Fibroblast of lung (primary cell): ENCODE results near the gene OAF. TPM values are rescaled to one million over a fixed set of nuclear protein-coding genes. Genes with fewer than 3 reads are reported as not detected.

Experiments
- DNase-seq, 2 donors: peaks; one replicate each; pipeline versions ENCODE4 v3.0.0 to v3.0.0-alpha.2; 2010; ENCODE audit warnings: low read depth in 2 of 2
- H2AFZ ChIP-seq: 2 replicates; pipeline ENCODE4 v1.5.1; 2012; ENCODE audit warnings: low read length, control low read depth, inconsistent platforms
- H3K27ac ChIP-seq: 2 replicates; pipeline ENCODE4 v1.5.1; 2011; ENCODE audit warnings: low read length, control low read depth; ENCODE audit not compliant: insufficient read depth
- H3K27me3 ChIP-seq: 2 replicates; pipeline ENCODE4 v1.5.1; 2011; ENCODE audit warnings: mild to moderate bottlenecking, low read length; ENCODE audit not compliant: control insufficient read depth, insufficient read depth
- H3K36me3 ChIP-seq: 2 replicates; pipeline ENCODE4 v1.5.1; 2011; ENCODE audit warnings: low read length; ENCODE audit not compliant: control insufficient read depth, insufficient read depth
- H3K4me1 ChIP-seq: 2 replicates; pipeline ENCODE4 v1.5.1; 2011; ENCODE audit warnings: low read length; ENCODE audit not compliant: control insufficient read depth, insufficient read depth; ENCODE audit errors: extremely low read depth
- H3K4me2 ChIP-seq: 2 replicates; pipeline ENCODE4 v1.5.1; 2011; ENCODE audit warnings: low read length, control low read depth; ENCODE audit not compliant: insufficient read depth; ENCODE audit errors: extremely low read depth
- H3K4me3 ChIP-seq, 4 experiments: fragments of 200-600 bp in 1 of 4; sonication (generic) in 1 of 4; replicated peaks in 1 of 4; 2 replicates each; pipeline ENCODE4 v1.5.1; 2011 to 2016; ENCODE audit warnings: low read length in 4 of 4, low read depth in 3 of 4, mild to moderate bottlenecking in 3 of 4, control low read depth in 2 of 4, inconsistent platforms in 1 of 4, mixed read lengths in 1 of 4; ENCODE audit not compliant: insufficient read depth in 1 of 4; ENCODE audit errors: control extremely low read depth in 1 of 4
- H3K79me2 ChIP-seq: 2 replicates; pipeline ENCODE4 v1.5.1; 2012; ENCODE audit warnings: mild to moderate bottlenecking, low read length, inconsistent platforms; ENCODE audit not compliant: control insufficient read depth, insufficient read depth
- H3K9ac ChIP-seq: 2 replicates; pipeline ENCODE4 v1.5.1; 2011; ENCODE audit warnings: mild to moderate bottlenecking, low read length, control low read depth; ENCODE audit not compliant: insufficient read depth
- H3K9me3 ChIP-seq: 2 replicates; pipeline ENCODE4 v1.5.1; 2012; ENCODE audit warnings: low read depth, low read length; ENCODE audit not compliant: control insufficient read depth, insufficient read depth
- H4K20me1 ChIP-seq: 2 replicates; pipeline ENCODE4 v1.5.1; 2011; ENCODE audit warnings: low read length; ENCODE audit not compliant: control insufficient read depth, insufficient read depth; ENCODE audit errors: extremely low read depth
- EZH2 ChIP-seq: IDR thresholded peaks from 2 replicates; pipeline ENCODE4 v1.5.1; 2012; ENCODE audit warnings: low read length, control low read depth, mild to moderate bottlenecking; ENCODE audit errors: missing control alignments
- polyA plus RNA-seq, 2 donors: library from polyadenylated mRNA; depleted of rRNA in 1 of 2; stranded (reverse) in 1 of 2; unstranded in 1 of 2; fragments of >200 nt; gene quantifications; 2 replicates each; pipeline ENCODE4 v1.2.1, GENCODE V29; 2011 to 2012; ENCODE audit warnings: missing spikeins in 1 of 2
- total RNA-seq: library from RNA; depleted of rRNA; stranded (reverse); fragments of >200 nt; gene quantifications from 2 replicates; pipeline ENCODE4 v1.2.1, GENCODE V29; 2014
- TF ChIP-seq, protein P1 (sequence below), 2 donors: IDR thresholded peaks in 1 of 2; conservative IDR thresholded peaks in 1 of 2; 1 replicate in 1 of 2; 2 replicates in 1 of 2; pipeline ENCODE4 v1.5.1; 2011 to 2012; ENCODE audit warnings: low read length in 2 of 2, control low read depth in 1 of 2, inconsistent platforms in 1 of 2, low read depth in 1 of 2, mild to moderate bottlenecking in 1 of 2

The OAF gene
- total and polyA plus RNA-seq, 2 donors (not counting 1 experiment from before 2014, with no cell fraction given) = 20.0 to 22.7 TPM

DNA sequence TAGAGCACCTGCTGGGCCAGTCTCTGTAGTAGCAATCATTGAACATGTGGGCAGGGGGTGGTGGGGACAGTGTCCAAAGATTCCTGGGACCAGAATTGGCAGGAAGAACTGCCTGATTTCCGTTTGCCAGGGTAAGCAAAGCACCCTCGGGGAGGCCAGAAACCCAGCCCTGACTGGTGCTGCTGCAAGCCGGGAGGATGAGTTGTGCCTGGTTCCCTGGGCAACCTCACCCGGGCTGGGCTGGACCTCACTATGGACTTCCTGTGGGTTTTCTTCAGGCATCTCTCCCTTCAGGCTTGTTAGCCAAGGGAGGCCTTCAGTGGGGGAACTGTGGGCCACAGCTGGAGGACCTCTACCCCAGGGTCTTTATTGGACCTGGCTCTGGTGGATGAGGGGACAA, 21.1 kb downstream of the OAF start:
- Histone ChIP-seq H3K79me2 (no peaks in the 10 kb centered on the region), H3K27ac (no peak overlapping the region), H2AFZ (no peak overlapping the region), H4K20me1 (no peaks in the 10 kb centered on the region), H3K27me3 (peaks cover 3% of the 10 kb centered on the region), H3K9me3 (no peaks in the 10 kb centered on the region), H3K36me3 (peaks cover 6% of the 10 kb centered on the region), H3K9ac (no peak overlapping the region), H3K4me3 (no peak overlapping the region), H3K4me2 (no peak overlapping the region), H3K4me1 (no peaks in the 10 kb centered on the region)
- peak in 1 of 2 donors; percentile 10 for DNase-seq
- no peak for TF ChIP-seq EZH2
- TF ChIP-seq, protein P1, sequence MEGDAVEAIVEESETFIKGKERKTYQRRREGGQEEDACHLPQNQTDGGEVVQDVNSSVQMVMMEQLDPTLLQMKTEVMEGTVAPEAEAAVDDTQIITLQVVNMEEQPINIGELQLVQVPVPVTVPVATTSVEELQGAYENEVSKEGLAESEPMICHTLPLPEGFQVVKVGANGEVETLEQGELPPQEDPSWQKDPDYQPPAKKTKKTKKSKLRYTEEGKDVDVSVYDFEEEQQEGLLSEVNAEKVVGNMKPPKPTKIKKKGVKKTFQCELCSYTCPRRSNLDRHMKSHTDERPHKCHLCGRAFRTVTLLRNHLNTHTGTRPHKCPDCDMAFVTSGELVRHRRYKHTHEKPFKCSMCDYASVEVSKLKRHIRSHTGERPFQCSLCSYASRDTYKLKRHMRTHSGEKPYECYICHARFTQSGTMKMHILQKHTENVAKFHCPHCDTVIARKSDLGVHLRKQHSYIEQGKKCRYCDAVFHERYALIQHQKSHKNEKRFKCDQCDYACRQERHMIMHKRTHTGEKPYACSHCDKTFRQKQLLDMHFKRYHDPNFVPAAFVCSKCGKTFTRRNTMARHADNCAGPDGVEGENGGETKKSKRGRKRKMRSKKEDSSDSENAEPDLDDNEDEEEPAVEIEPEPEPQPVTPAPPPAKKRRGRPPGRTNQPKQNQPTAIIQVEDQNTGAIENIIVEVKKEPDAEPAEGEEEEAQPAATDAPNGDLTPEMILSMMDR (conservative IDR thresholded peaks at IDR 0.05 in 1 of 2, IDR thresholded peaks at IDR 0.05 in 1 of 2; ENCODE audit: low read depth in 1 of 2, low read length in 2 of 2) = no peak

DNA sequence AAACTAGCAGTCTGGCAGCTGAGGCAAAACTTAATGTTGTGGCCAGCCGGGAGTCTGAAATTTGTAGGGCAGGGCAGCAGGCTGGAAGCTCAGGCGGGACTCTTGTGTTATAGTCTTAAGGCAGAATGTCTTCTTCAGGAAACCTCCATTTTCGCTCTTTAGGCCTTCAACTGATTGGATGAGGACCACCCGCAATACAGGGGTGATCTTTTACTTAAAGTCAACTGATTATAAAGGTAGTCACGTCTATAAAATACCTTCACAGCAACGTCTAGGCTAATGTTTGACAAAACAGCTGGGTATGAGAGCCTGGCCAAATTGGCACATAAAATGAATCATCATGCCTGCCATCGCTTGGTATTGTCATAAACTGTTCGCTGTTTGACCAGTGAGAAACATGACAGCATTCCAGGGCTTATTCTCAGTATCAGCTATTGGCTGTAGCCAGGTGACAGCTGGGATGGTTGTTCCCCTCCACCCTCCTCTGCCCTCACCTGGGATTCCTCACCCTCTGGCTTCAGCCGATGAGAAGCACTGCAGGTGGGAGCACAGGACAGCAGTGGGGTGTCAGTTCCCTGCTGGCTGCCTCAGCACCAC, 22.5 kb downstream of the OAF start:
- Histone ChIP-seq H2AFZ (no peak overlapping the region), H3K79me2 (no peaks in the 10 kb centered on the region), H3K27me3 (peaks cover 7% of the 10 kb centered on the region), H3K4me2 (no peak overlapping the region), H3K9me3 (no peaks in the 10 kb centered on the region), H3K4me1 (no peaks in the 10 kb centered on the region), H3K27ac (no peak overlapping the region), H3K36me3 (peaks cover 2% of the 10 kb centered on the region), H3K4me3 (no peak overlapping the region), H4K20me1 (no peaks in the 10 kb centered on the region), H3K9ac (no peak overlapping the region)
- TF ChIP-seq, protein P1 (conservative IDR thresholded peaks at IDR 0.05 in 1 of 2, IDR thresholded peaks at IDR 0.05 in 1 of 2; ENCODE audit: low read depth in 1 of 2, low read length in 2 of 2) = no peak
- TF ChIP-seq EZH2 = no peak
- no peak for DNase-seq

DNA sequence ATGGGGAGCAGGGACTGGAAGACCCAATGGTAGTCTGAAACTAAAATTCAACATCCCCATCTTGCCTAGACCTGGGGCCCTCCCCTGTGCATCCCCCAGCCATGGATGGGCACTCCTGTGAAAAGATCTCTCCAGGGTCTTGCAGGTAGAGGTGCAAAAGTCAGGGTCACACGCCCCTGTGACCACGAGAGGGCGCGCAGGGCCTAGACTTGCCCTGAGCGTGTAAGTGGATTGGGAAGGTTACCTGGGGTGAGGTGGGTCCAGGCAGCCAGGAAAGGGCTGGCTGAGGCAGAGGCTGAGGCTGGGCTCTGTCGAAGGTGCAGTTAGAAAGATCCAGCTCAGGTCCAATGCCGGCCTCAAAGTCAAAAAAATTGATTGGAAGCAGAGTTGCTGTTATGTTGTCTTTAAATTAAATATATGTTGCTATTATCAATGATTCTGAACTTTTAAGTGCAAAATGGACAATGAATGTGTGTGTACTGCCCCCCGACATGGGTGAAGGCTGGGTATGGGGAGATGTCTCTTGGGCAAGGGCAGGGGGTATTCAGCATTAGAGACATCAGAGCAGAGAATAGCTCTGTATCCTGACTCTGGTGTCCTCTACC, 24.3 kb downstream of the OAF start:
- peak; percentile 47 to 50 for DNase-seq
- no peaks in the 10 kb centered on the region for H3K36me3 ChIP-seq
- H3K4me1 ChIP-seq = no peaks in the 10 kb centered on the region
- H3K9me3 ChIP-seq = no peaks in the 10 kb centered on the region
- no peak overlapping the region for H3K27ac ChIP-seq
- H4K20me1 ChIP-seq = no peaks in the 10 kb centered on the region
- TF ChIP-seq, protein P1 (conservative IDR thresholded peaks at IDR 0.05 in 1 of 2, IDR thresholded peaks at IDR 0.05 in 1 of 2; ENCODE audit: low read depth in 1 of 2, low read length in 2 of 2) = peak; percentile 60 to 76
- no peak for TF ChIP-seq EZH2
- no peak overlapping the region for H3K9ac ChIP-seq
- H2AFZ ChIP-seq = no peak overlapping the region
- no peak overlapping the region for H3K4me2 ChIP-seq
- no peak overlapping the region for H3K4me3 ChIP-seq
- H3K27me3 ChIP-seq = peaks cover 20% of the 10 kb centered on the region
- no peaks in the 10 kb centered on the region for H3K79me2 ChIP-seq
